ENCODE results near the gene MAEA. TPM values are rescaled to one million over a fixed set of nuclear protein-coding genes. Genes with fewer than 3 reads are reported as not detected.

Gene MAEA
- polyA plus RNA-seq, 3 donors: 34.3 to 83.5 (median 37.7) TPM

DNA sequence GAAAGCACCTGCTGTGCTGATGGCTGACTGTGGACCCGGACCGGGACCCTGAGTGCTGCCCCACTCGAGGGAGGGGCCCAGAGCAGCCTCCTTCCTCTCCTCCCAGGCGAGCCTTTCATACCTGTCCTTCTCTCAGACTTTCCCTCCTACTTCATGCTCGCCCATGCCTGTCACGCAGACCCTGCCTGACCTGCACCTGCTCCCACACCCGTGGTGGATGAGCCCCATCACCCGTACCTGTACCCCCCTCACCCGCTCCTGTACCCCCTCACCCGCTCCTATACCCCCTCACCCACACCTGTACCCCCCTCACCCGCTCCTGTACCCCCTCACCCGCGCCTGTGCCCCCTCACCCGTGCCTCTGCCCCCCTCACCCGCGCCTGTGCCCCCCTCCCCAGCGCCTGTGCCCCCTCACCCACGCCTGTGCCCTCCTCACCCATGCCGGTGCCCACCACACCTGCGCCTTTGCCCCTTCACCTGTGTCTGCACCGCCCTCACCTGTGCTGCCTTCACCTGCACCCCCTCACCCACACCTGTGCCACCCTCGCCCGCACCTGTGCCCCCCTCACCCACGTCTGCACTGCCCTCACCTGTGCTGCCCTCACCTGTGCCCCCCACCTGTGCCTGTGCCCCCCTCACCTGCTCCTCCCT, 5.8 kb downstream of the MAEA start:
- Mint-ChIP-seq H3K36me3 (peaks cover 53 to 67% of the 10 kb centered on the region in 2 donors), H3K4me1 (peaks cover 52% of the 10 kb centered on the region), H3K4me3 (no peak overlapping the region), H3K9me3 (peaks cover 0 to 2% (median 0%) of the 10 kb centered on the region in 7 donors), H3K27ac (peak overlapping the region in 6 of 7 donors; percentile 11 to 89 (median 82)), H3K27me3 (ENCODE audit: low read depth in 3 of 3) (peaks cover 0 to 1% (median 0%) of the 10 kb centered on the region in 3 donors)
- H3K36me3 ChIP-seq (replicated peaks in 1 of 2; ENCODE audit: control insufficient read depth in 1 of 2, insufficient read depth in 2 of 2, low read length in 2 of 2): peaks cover 28 to 40% of the 10 kb centered on the region in 2 donors
- intact Hi-C loops (cut with micrococcal nuclease): no loop called here
- no peak for TF ChIP-seq CTCF (IDR thresholded peaks at IDR 0.05)
- 83% methylated on average over 11 of the region's 24 CpGs for WGBS (ENCODE audit: insufficient coverage)
- peaks cover 37% of the 10 kb centered on the region for H4K20me1 ChIP-seq (ENCODE audit: insufficient read depth, low read length)
- H2AFZ ChIP-seq (ENCODE audit: insufficient read depth, low read depth, low read length, poor library complexity, severe bottlenecking): no peak overlapping the region
- peak overlapping the region; percentile 46 for H3K27ac ChIP-seq (ENCODE audit: low read depth in 1 of 2, low read length in 2 of 2)
- no peak overlapping the region for H3K4me3 ChIP-seq (replicated peaks in 1 of 3; ENCODE audit: low read depth in 2 of 3, low read length in 3 of 3)
- no peak overlapping the region for H3K4me2 ChIP-seq (replicated peaks; ENCODE audit: extremely low read depth, low read length, poor library complexity, severe bottlenecking)
- peaks cover 97% of the 10 kb centered on the region for H3K79me2 ChIP-seq (ENCODE audit: insufficient read depth, low read length)
- no peaks in the 10 kb centered on the region for H3K27me3 ChIP-seq (ENCODE audit: control insufficient read depth in 2 of 2, insufficient read depth in 2 of 2, low read length in 2 of 2)
- peaks cover 31 to 41% of the 10 kb centered on the region in 2 donors for H3K4me1 ChIP-seq (ENCODE audit: control insufficient read depth in 1 of 2, insufficient read depth in 2 of 2, low read length in 2 of 2)
- no peaks in the 10 kb centered on the region for H3K9me3 ChIP-seq (replicated peaks in 1 of 2; ENCODE audit: control insufficient read depth in 1 of 2, insufficient read depth in 1 of 2, low read length in 2 of 2)
- peak in 1 of 3 donors; percentile 3 for DNase-seq
- H3K9ac ChIP-seq (ENCODE audit: insufficient read depth, low read length, poor library complexity, severe bottlenecking): no peak overlapping the region

- Histone ChIP-seq H3K36me3 (replicated peaks in 1 of 2; ENCODE audit: control insufficient read depth in 1 of 2, insufficient read depth in 2 of 2, low read length in 2 of 2) (peaks cover 28 to 40% of the 10 kb centered on the region in 2 donors), H2AFZ (ENCODE audit: insufficient read depth, low read depth, low read length, poor library complexity, severe bottlenecking) (no peak overlapping the region), H3K4me2 (replicated peaks; ENCODE audit: extremely low read depth, low read length, poor library complexity, severe bottlenecking) (no peak overlapping the region), H3K9me3 (replicated peaks in 1 of 2; ENCODE audit: control insufficient read depth in 1 of 2, insufficient read depth in 1 of 2, low read length in 2 of 2) (no peaks in the 10 kb centered on the region), H3K27ac (ENCODE audit: low read depth in 1 of 2, low read length in 2 of 2) (peak overlapping the region in 1 of 2 donors; percentile 99), H4K20me1 (ENCODE audit: insufficient read depth, low read length) (peaks cover 37% of the 10 kb centered on the region), H3K4me3 (replicated peaks in 1 of 3; ENCODE audit: low read depth in 2 of 3, low read length in 3 of 3) (no peak overlapping the region), H3K9ac (ENCODE audit: insufficient read depth, low read length, poor library complexity, severe bottlenecking) (no peak overlapping the region), H3K27me3 (ENCODE audit: control insufficient read depth in 2 of 2, insufficient read depth in 2 of 2, low read length in 2 of 2) (no peaks in the 10 kb centered on the region), H3K4me1 (ENCODE audit: control insufficient read depth in 1 of 2, insufficient read depth in 2 of 2, low read length in 2 of 2) (peaks cover 29 to 40% of the 10 kb centered on the region in 2 donors), H3K79me2 (ENCODE audit: insufficient read depth, low read length) (peaks cover 88% of the 10 kb centered on the region)
- intact Hi-C loops (cut with micrococcal nuclease): no loop called here
- no peak for TF ChIP-seq CTCF (IDR thresholded peaks at IDR 0.05)
- peaks cover 51 to 66% of the 10 kb centered on the region in 2 donors for H3K36me3 Mint-ChIP-seq
- no peaks in the 10 kb centered on the region for H3K27me3 Mint-ChIP-seq (ENCODE audit: low read depth in 3 of 3)
- DNase-seq: no peak
- peak overlapping the region; percentile 1 to 90 (median 83) for H3K27ac Mint-ChIP-seq
- no peak overlapping the region for H3K4me3 Mint-ChIP-seq
- H3K4me1 Mint-ChIP-seq: peaks cover 52% of the 10 kb centered on the region
- WGBS (ENCODE audit: insufficient coverage): 89% methylated on average over 16 of the region's 18 CpGs
- H3K9me3 Mint-ChIP-seq: peaks cover 0 to 2% (median 0%) of the 10 kb centered on the region in 7 donors
These were observed 6.8 kb downstream of the MAEA start for GRCh38 chr4:1296324-1297022.
